Kidney (tissue), 2 donors: Measurements from ENCODE around the gene PANX3. TPM values are rescaled to one million over a fixed set of nuclear protein-coding genes. Genes with fewer than 3 reads are reported as not detected.

Source experiments
- polyA plus RNA-seq: library from polyadenylated mRNA; stranded (reverse); fragments of 350-450 nt; fragmentation: Illumina TruSeq; extraction: RNeasy Lipid Tissue Mini Kit (QIAGEN cat#74804); gene quantifications from one replicate; pipeline ENCODE4 v1.2.3, GENCODE V29; 2014; ENCODE audit warnings: low read depth, low replicate concordance; ENCODE audit not compliant: insufficient read depth
- total RNA-seq: library from RNA; stranded (reverse); fragmentation: NEBNext Ultra II Directional; extraction: Animal tissue kit (Norgen Biotek cat#: 25700); gene quantifications from one replicate; pipeline ENCODE4 v1.2.1, GENCODE V29; 2021
- donor health status: DM: yes; HTN: yes; CAD: no.

PANX3 gene
- total and polyA plus RNA-seq, 2 donors from 2014 or later = not detected

Other genes with a start within 250 kb of the PANX3 start
- gene OR8B2, start 226.9 kb upstream of the PANX3 start, total RNA-seq = not detected
- not detected for gene OR8B2, start 226.9 kb upstream of the PANX3 start, polyA plus RNA-seq
- not detected for gene OR8B3, start 212.4 kb upstream of the PANX3 start, total RNA-seq
- gene OR8B3, start 212.4 kb upstream of the PANX3 start, polyA plus RNA-seq = not detected
- gene OR8B4, start 186.6 kb upstream of the PANX3 start, total RNA-seq = not detected
- gene OR8B4, start 186.6 kb upstream of the PANX3 start, polyA plus RNA-seq = not detected
- gene OR8B8, start 165.7 kb upstream of the PANX3 start, total RNA-seq = not detected
- not detected for gene OR8B8, start 165.7 kb upstream of the PANX3 start, polyA plus RNA-seq
- gene OR8B12, start 67.8 kb upstream of the PANX3 start, total RNA-seq = not detected
- gene OR8B12, start 67.8 kb upstream of the PANX3 start, polyA plus RNA-seq = not detected
- gene OR8A1, start 41.4 kb upstream of the PANX3 start, total RNA-seq = not detected
- gene OR8A1, start 41.4 kb upstream of the PANX3 start, polyA plus RNA-seq = not detected
- gene TBRG1, start 11.4 kb downstream of the PANX3 start, total RNA-seq = 35.6 TPM
- 23.3 TPM for gene TBRG1, start 11.4 kb downstream of the PANX3 start, polyA plus RNA-seq
- 59.7 TPM for gene SIAE, start 62.3 kb downstream of the PANX3 start, total RNA-seq
- gene SIAE, start 62.3 kb downstream of the PANX3 start, polyA plus RNA-seq = 53.2 TPM
- gene SPA17, start 62.5 kb downstream of the PANX3 start, total RNA-seq = 10.7 TPM
- 23.7 TPM for gene SPA17, start 62.5 kb downstream of the PANX3 start, polyA plus RNA-seq
- gene NRGN, start 128.5 kb downstream of the PANX3 start, total RNA-seq = 17.9 TPM
- gene NRGN, start 128.5 kb downstream of the PANX3 start, polyA plus RNA-seq = 55.9 TPM
- gene VSIG2, start 140.8 kb downstream of the PANX3 start, total RNA-seq = 3.9 TPM
- gene VSIG2, start 140.8 kb downstream of the PANX3 start, polyA plus RNA-seq = 11.7 TPM
- 63.0 TPM for gene ESAM, start 150.9 kb downstream of the PANX3 start, total RNA-seq
- 85.8 TPM for gene ESAM, start 150.9 kb downstream of the PANX3 start, polyA plus RNA-seq
- gene MSANTD2, start 189.0 kb downstream of the PANX3 start, total RNA-seq = 16.4 TPM
- 6.5 TPM for gene MSANTD2, start 189.0 kb downstream of the PANX3 start, polyA plus RNA-seq